GM15510 (cell line): ENCODE measurements around the gene CNOT2.

Experiments used
- POLR2A ChIP-seq: IDR thresholded peaks from 3 replicates; pipeline ENCODE4 v1.6.1; 2011; ENCODE audit warnings: borderline replicate concordance; ENCODE audit not compliant: insufficient read length; ENCODE audit errors: extremely low read depth

The CNOT2 gene

GRCh38 chr12:70267550-70267949 lies 24.3 kb downstream of the CNOT2 start:
- no peak for TF ChIP-seq POLR2A

GRCh38 chr12:70268972-70269371 lies 25.7 kb downstream of the CNOT2 start:
- no peak for TF ChIP-seq POLR2A

GRCh38 chr12:70270108-70270507 lies 26.9 kb downstream of the CNOT2 start:
- TF ChIP-seq POLR2A, result no peak

- TF ChIP-seq POLR2A, result no peak
These were observed 27.8 kb downstream of the CNOT2 start for GRCh38 chr12:70271025-70271424.

- no peak for TF ChIP-seq POLR2A
These were observed 29.3 kb downstream of the CNOT2 start for GRCh38 chr12:70272510-70272909.

GRCh38 chr12:70275045-70275444 lies 31.8 kb downstream of the CNOT2 start:
- TF ChIP-seq POLR2A, result no peak

- no peak for TF ChIP-seq POLR2A
These were observed 34.7 kb downstream of the CNOT2 start for GRCh38 chr12:70277973-70278372.

GRCh38 chr12:70278945-70279344 lies 35.7 kb downstream of the CNOT2 start:
- no peak for TF ChIP-seq POLR2A

GRCh38 chr12:70283232-70283631 lies 40.0 kb downstream of the CNOT2 start:
- no peak for TF ChIP-seq POLR2A

- TF ChIP-seq POLR2A, result no peak
These were observed 45.6 kb downstream of the CNOT2 start for GRCh38 chr12:70288817-70289216.

- no peak for TF ChIP-seq POLR2A
These were observed 46.9 kb downstream of the CNOT2 start for GRCh38 chr12:70290116-70290515.

GRCh38 chr12:70292017-70292776 lies 49.0 kb downstream of the CNOT2 start:
- TF ChIP-seq POLR2A, result no peak

- no peak for TF ChIP-seq POLR2A
These were observed 62.6 kb downstream of the CNOT2 start for GRCh38 chr12:70305794-70306193.

- no peak for TF ChIP-seq POLR2A
These were observed 63.4 kb downstream of the CNOT2 start for GRCh38 chr12:70306676-70307075.

GRCh38 chr12:70307868-70308267 lies 64.6 kb downstream of the CNOT2 start:
- TF ChIP-seq POLR2A, result no peak

- TF ChIP-seq POLR2A, result no peak
These were observed 66.1 kb downstream of the CNOT2 start for GRCh38 chr12:70309348-70309747.
